ENCODE measurements around the gene SASH1.

SASH1 gene

GRCh38 chr6:148467926-148468325, 125.3 kb downstream of the SASH1 start:
- Histone ChIP-seq H3K36me3 (ENCODE audit: insufficient read depth, insufficient read length, low read length) (peaks cover 2% of the 10 kb centered on the region), H3K4me1 (ENCODE audit: insufficient read depth, insufficient read length) (no peaks in the 10 kb centered on the region)
- DNase-seq (ENCODE audit: low read depth, low spot score) = no peak

GRCh38 chr6:148470156-148470555, 127.5 kb downstream of the SASH1 start:
- Histone ChIP-seq H3K9ac (ENCODE audit: insufficient read length, low read depth) (no peak overlapping the region), H3K27me3 (ENCODE audit: insufficient read depth, insufficient read length) (no peaks in the 10 kb centered on the region), H3K4me3 (ENCODE audit: insufficient read length, low read depth) (no peak overlapping the region), H3K9me3 (ENCODE audit: insufficient read depth, low read length) (no peaks in the 10 kb centered on the region), H3K36me3 (ENCODE audit: insufficient read depth, insufficient read length, low read length) (peaks cover 11% of the 10 kb centered on the region), H3K4me1 (ENCODE audit: insufficient read depth, insufficient read length) (no peaks in the 10 kb centered on the region)
- no peak for TF ChIP-seq SUZ12 (IDR thresholded peaks at IDR 0.05; ENCODE audit: extremely low read depth, insufficient read depth, insufficient read length)
- no peak for TF ChIP-seq ZNF274 (IDR thresholded peaks at IDR 0.05; ENCODE audit: low read depth, low read length)
- no peak for TF ChIP-seq YY1 (IDR thresholded peaks at IDR 0.05; ENCODE audit: insufficient read depth, insufficient read length)
- no peak for DNase-seq (ENCODE audit: low read depth, low spot score)

More at GRCh38 chr6:148467926-148468325, 125.3 kb downstream of the SASH1 start:
- H3K27me3 ChIP-seq (ENCODE audit: insufficient read depth, insufficient read length) = no peaks in the 10 kb centered on the region
- no peak overlapping the region for H3K4me3 ChIP-seq (ENCODE audit: insufficient read length, low read depth)
- TF ChIP-seq SUZ12 (IDR thresholded peaks at IDR 0.05; ENCODE audit: extremely low read depth, insufficient read depth, insufficient read length) = no peak
- TF ChIP-seq YY1 (IDR thresholded peaks at IDR 0.05; ENCODE audit: insufficient read depth, insufficient read length) = no peak
- no peak for TF ChIP-seq ZNF274 (IDR thresholded peaks at IDR 0.05; ENCODE audit: low read depth, low read length)
- no peaks in the 10 kb centered on the region for H3K9me3 ChIP-seq (ENCODE audit: insufficient read depth, low read length)
- no peak overlapping the region for H3K9ac ChIP-seq (ENCODE audit: insufficient read length, low read depth)

GRCh38 chr6:148470606-148471465, 128.2 kb downstream of the SASH1 start:
- no peak overlapping the region for H3K9ac ChIP-seq (ENCODE audit: insufficient read length, low read depth)
- no peak overlapping the region for H3K4me3 ChIP-seq (ENCODE audit: insufficient read length, low read depth)
- H3K27me3 ChIP-seq (ENCODE audit: insufficient read depth, insufficient read length) = no peaks in the 10 kb centered on the region
- TF ChIP-seq SUZ12 (IDR thresholded peaks at IDR 0.05; ENCODE audit: extremely low read depth, insufficient read depth, insufficient read length) = no peak
- no peak for TF ChIP-seq ZNF274 (IDR thresholded peaks at IDR 0.05; ENCODE audit: low read depth, low read length)
- no peak for TF ChIP-seq YY1 (IDR thresholded peaks at IDR 0.05; ENCODE audit: insufficient read depth, insufficient read length)
- peaks cover 16% of the 10 kb centered on the region for H3K36me3 ChIP-seq (ENCODE audit: insufficient read depth, insufficient read length, low read length)
- H3K9me3 ChIP-seq (ENCODE audit: insufficient read depth, low read length) = no peaks in the 10 kb centered on the region
- H3K4me1 ChIP-seq (ENCODE audit: insufficient read depth, insufficient read length) = no peaks in the 10 kb centered on the region
- no peak for DNase-seq (ENCODE audit: low read depth, low spot score)

GRCh38 chr6:148471624-148472159, 129.1 kb downstream of the SASH1 start:
- H3K9ac ChIP-seq (ENCODE audit: insufficient read length, low read depth) = no peak overlapping the region

GRCh38 chr6:148472171-148473105, 129.8 kb downstream of the SASH1 start:
- H3K9me3 ChIP-seq (ENCODE audit: insufficient read depth, low read length) = no peaks in the 10 kb centered on the region

More at GRCh38 chr6:148471624-148472159, 129.1 kb downstream of the SASH1 start:
- H3K36me3 ChIP-seq (ENCODE audit: insufficient read depth, insufficient read length, low read length) = peaks cover 16% of the 10 kb centered on the region
- no peak overlapping the region for H3K4me3 ChIP-seq (ENCODE audit: insufficient read length, low read depth)
- no peaks in the 10 kb centered on the region for H3K9me3 ChIP-seq (ENCODE audit: insufficient read depth, low read length)
- TF ChIP-seq SUZ12 (IDR thresholded peaks at IDR 0.05; ENCODE audit: extremely low read depth, insufficient read depth, insufficient read length) (no peak), YY1 (IDR thresholded peaks at IDR 0.05; ENCODE audit: insufficient read depth, insufficient read length) (no peak), ZNF274 (IDR thresholded peaks at IDR 0.05; ENCODE audit: low read depth, low read length) (no peak)
- no peaks in the 10 kb centered on the region for H3K4me1 ChIP-seq (ENCODE audit: insufficient read depth, insufficient read length)
- no peaks in the 10 kb centered on the region for H3K27me3 ChIP-seq (ENCODE audit: insufficient read depth, insufficient read length)
- DNase-seq (ENCODE audit: low read depth, low spot score) = no peak

GRCh38 chr6:148479497-148479896, 136.9 kb downstream of the SASH1 start:
- Histone ChIP-seq H3K4me3 (ENCODE audit: insufficient read length, low read depth) (no peak overlapping the region), H3K9ac (ENCODE audit: insufficient read length, low read depth) (no peak overlapping the region)
- TF ChIP-seq SUZ12 (IDR thresholded peaks at IDR 0.05; ENCODE audit: extremely low read depth, insufficient read depth, insufficient read length) (no peak), ZNF274 (IDR thresholded peaks at IDR 0.05; ENCODE audit: low read depth, low read length) (no peak), YY1 (IDR thresholded peaks at IDR 0.05; ENCODE audit: insufficient read depth, insufficient read length) (no peak)

More at GRCh38 chr6:148472171-148473105, 129.8 kb downstream of the SASH1 start:
- H3K4me1 ChIP-seq (ENCODE audit: insufficient read depth, insufficient read length) = no peaks in the 10 kb centered on the region
- H3K9ac ChIP-seq (ENCODE audit: insufficient read length, low read depth) = no peak overlapping the region
- TF ChIP-seq YY1 (IDR thresholded peaks at IDR 0.05; ENCODE audit: insufficient read depth, insufficient read length) (no peak), SUZ12 (IDR thresholded peaks at IDR 0.05; ENCODE audit: extremely low read depth, insufficient read depth, insufficient read length) (no peak), ZNF274 (IDR thresholded peaks at IDR 0.05; ENCODE audit: low read depth, low read length) (no peak)
- H3K36me3 ChIP-seq (ENCODE audit: insufficient read depth, insufficient read length, low read length) = peaks cover 16% of the 10 kb centered on the region
- H3K27me3 ChIP-seq (ENCODE audit: insufficient read depth, insufficient read length) = no peaks in the 10 kb centered on the region
- H3K4me3 ChIP-seq (ENCODE audit: insufficient read length, low read depth) = no peak overlapping the region
- DNase-seq (ENCODE audit: low read depth, low spot score) = no peak

More at GRCh38 chr6:148479497-148479896, 136.9 kb downstream of the SASH1 start:
- H3K27me3 ChIP-seq (ENCODE audit: insufficient read depth, insufficient read length) = no peaks in the 10 kb centered on the region
- no peaks in the 10 kb centered on the region for H3K9me3 ChIP-seq (ENCODE audit: insufficient read depth, low read length)
- H3K36me3 ChIP-seq (ENCODE audit: insufficient read depth, insufficient read length, low read length) = peaks cover 8% of the 10 kb centered on the region
- no peaks in the 10 kb centered on the region for H3K4me1 ChIP-seq (ENCODE audit: insufficient read depth, insufficient read length)
- DNase-seq (ENCODE audit: low read depth, low spot score) = no peak
